HG03457 (cell line): ENCODE results near the gene RSRC1.
"Not testable (repeated sequence)": the region's sequence is repeated elsewhere in the genome, so short reads cannot be mapped to it uniquely, and the experiment has no call there.

Source experiments
- ATAC-seq: cut with Tn5 transposase; IDR thresholded peaks from one replicate; pipeline ENCODE4 v1.9.1; 2021; ENCODE audit warnings: moderate number of reproducible peaks; ENCODE audit not compliant: unreplicated experiment

RSRC1 gene

GRCh38 chr3:158100681-158101080 lies 9.2 kb upstream of the RSRC1 start:
- ATAC-seq, result no peak

GRCh38 chr3:158101335-158102241 lies 8.3 kb upstream of the RSRC1 start:
- ATAC-seq, result no peak

- no peak for ATAC-seq
Observed at GRCh38 chr3:158102242-158103080, 7.4 kb upstream of the RSRC1 start.

GRCh38 chr3:158103081-158103886 lies 6.6 kb upstream of the RSRC1 start:
- ATAC-seq, result no peak

GRCh38 chr3:158103887-158104327 lies 6.0 kb upstream of the RSRC1 start:
- no peak for ATAC-seq

- no peak for ATAC-seq
Observed at GRCh38 chr3:158104431-158104921, 5.4 kb upstream of the RSRC1 start.

- no peak for ATAC-seq
Observed at GRCh38 chr3:158105119-158105709, 4.7 kb upstream of the RSRC1 start.

GRCh38 chr3:158105710-158106253 lies 4.1 kb upstream of the RSRC1 start:
- ATAC-seq, result no peak

GRCh38 chr3:158106766-158107471 lies 3.0 kb upstream of the RSRC1 start:
- no peak for ATAC-seq

- ATAC-seq, result no peak
Observed at GRCh38 chr3:158107605-158108444, 2.1 kb upstream of the RSRC1 start.

GRCh38 chr3:158108445-158108985 lies 1.4 kb upstream of the RSRC1 start:
- ATAC-seq, result no peak

GRCh38 chr3:158109295-158109803 lies 540 bp upstream of the RSRC1 start:
- no peak for ATAC-seq

- peak; percentile 0 for ATAC-seq
Observed at GRCh38 chr3:158110658-158111018, 749 bp downstream of the RSRC1 start.

- ATAC-seq, result no peak
Observed at GRCh38 chr3:158111861-158112260, 2.0 kb downstream of the RSRC1 start.

GRCh38 chr3:158113595-158113994 lies 3.7 kb downstream of the RSRC1 start:
- ATAC-seq, result not testable (repeated sequence)

GRCh38 chr3:158120330-158120729 lies 10.4 kb downstream of the RSRC1 start:
- no peak for ATAC-seq

- peak; percentile 75 for ATAC-seq
Observed at GRCh38 chr3:158121295-158121694, 11.4 kb downstream of the RSRC1 start.

GRCh38 chr3:158122721-158123120 lies 12.8 kb downstream of the RSRC1 start:
- ATAC-seq, result not testable (repeated sequence)
